Neural crest cell (in vitro differentiated cells): ENCODE results near the gene ORC6. TPM values are rescaled to one million over a fixed set of nuclear protein-coding genes. Genes with fewer than 3 reads are reported as not detected.

ENCODE experiments used
- DNase-seq: peaks from one replicate; pipeline ENCODE4 v3.0.0; 2021; ENCODE audit warnings: low read depth, mixed read lengths, low spot score
- H3K27ac Mint-ChIP-seq: one replicate; pipeline ENCODE4 v1.8.0; 2021; ENCODE audit warnings: mild to moderate bottlenecking, mixed read lengths; ENCODE audit not compliant: unreplicated experiment
- H3K27me3 Mint-ChIP-seq: 2 replicates; pipeline ENCODE4 v1.8.0; 2021; ENCODE audit warnings: low read depth, mild to moderate bottlenecking, mixed read lengths
- H3K36me3 Mint-ChIP-seq: 2 replicates; pipeline ENCODE4 v1.8.0; 2021; ENCODE audit warnings: low read depth, mild to moderate bottlenecking, mixed read lengths
- H3K4me1 Mint-ChIP-seq: 2 replicates; pipeline ENCODE4 v1.8.0; 2021; ENCODE audit warnings: mixed read lengths
- H3K4me3 Mint-ChIP-seq: one replicate; pipeline ENCODE4 v1.8.0; 2021; ENCODE audit warnings: mild to moderate bottlenecking, mixed read lengths
- H3K9me3 Mint-ChIP-seq: 2 replicates; pipeline ENCODE4 v1.8.0; 2021; ENCODE audit warnings: mixed read lengths
- long read RNA-seq: library from polyadenylated mRNA; unstranded; transcript quantifications from one replicate; pipeline ENCODE4 v2.0.0, GENCODE V29; 2020
- total RNA-seq: library from RNA; stranded (reverse); gene quantifications from 2 replicates; pipeline ENCODE4 v1.2.1, GENCODE V29; 2021
- TF ChIP-seq, protein P1 (sequence below): fragments of 200-600 bp; sonication (generic); conservative IDR thresholded peaks from 2 replicates; pipeline ENCODE4 v1.5.0; 2021; ENCODE audit warnings: antibody characterized with exemption, mild to moderate bottlenecking

Gene ORC6, protein sequence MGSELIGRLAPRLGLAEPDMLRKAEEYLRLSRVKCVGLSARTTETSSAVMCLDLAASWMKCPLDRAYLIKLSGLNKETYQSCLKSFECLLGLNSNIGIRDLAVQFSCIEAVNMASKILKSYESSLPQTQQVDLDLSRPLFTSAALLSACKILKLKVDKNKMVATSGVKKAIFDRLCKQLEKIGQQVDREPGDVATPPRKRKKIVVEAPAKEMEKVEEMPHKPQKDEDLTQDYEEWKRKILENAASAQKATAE
- 96.1 and 101 TPM in 2 replicates for total RNA-seq
- long read RNA-seq, transcript ORC6-201 (7 exons, 1,628 nt) = major isoform, 75 of 85 reads
- long read RNA-seq, partial matches to known transcripts = 1 of 85 reads
- long read RNA-seq, other reads (novel, unspliced or antisense) = 8 of 85 reads

GRCh38 chr16:46689365-46690280 is at the start of gene ORC6:
ORC6 (plus strand) TSS chr16:46689659; CDS start chr16:46689706, 47 bp downstream.
- Mint-ChIP-seq H3K36me3 (peaks cover 5% of the 10 kb centered on the region), H3K9me3 (no peaks in the 10 kb centered on the region), H3K4me3 (no peak within 1 kb of the TSS), H3K4me1 (peaks cover 39% of the 10 kb centered on the region), H3K27ac (peak within 1 kb of the TSS; percentile 93), H3K27me3 (no peaks in the 10 kb centered on the region)
- DNase-seq = peak; percentile 96
- TF ChIP-seq, protein P1, sequence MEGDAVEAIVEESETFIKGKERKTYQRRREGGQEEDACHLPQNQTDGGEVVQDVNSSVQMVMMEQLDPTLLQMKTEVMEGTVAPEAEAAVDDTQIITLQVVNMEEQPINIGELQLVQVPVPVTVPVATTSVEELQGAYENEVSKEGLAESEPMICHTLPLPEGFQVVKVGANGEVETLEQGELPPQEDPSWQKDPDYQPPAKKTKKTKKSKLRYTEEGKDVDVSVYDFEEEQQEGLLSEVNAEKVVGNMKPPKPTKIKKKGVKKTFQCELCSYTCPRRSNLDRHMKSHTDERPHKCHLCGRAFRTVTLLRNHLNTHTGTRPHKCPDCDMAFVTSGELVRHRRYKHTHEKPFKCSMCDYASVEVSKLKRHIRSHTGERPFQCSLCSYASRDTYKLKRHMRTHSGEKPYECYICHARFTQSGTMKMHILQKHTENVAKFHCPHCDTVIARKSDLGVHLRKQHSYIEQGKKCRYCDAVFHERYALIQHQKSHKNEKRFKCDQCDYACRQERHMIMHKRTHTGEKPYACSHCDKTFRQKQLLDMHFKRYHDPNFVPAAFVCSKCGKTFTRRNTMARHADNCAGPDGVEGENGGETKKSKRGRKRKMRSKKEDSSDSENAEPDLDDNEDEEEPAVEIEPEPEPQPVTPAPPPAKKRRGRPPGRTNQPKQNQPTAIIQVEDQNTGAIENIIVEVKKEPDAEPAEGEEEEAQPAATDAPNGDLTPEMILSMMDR = peak; percentile 60

GRCh38 chr16:46648656-46649055 is 40.8 kb upstream of the ORC6 start:
- peaks cover under 1% of the 10 kb centered on the region for H3K9me3 Mint-ChIP-seq
- peaks cover 16% of the 10 kb centered on the region for H3K4me1 Mint-ChIP-seq
- peaks cover 15% of the 10 kb centered on the region for H3K36me3 Mint-ChIP-seq
- no peak overlapping the region for H3K27ac Mint-ChIP-seq
- H3K4me3 Mint-ChIP-seq = no peak overlapping the region
- TF ChIP-seq, protein P1 = no peak
- H3K27me3 Mint-ChIP-seq = no peaks in the 10 kb centered on the region
- no peak for DNase-seq

DNA sequence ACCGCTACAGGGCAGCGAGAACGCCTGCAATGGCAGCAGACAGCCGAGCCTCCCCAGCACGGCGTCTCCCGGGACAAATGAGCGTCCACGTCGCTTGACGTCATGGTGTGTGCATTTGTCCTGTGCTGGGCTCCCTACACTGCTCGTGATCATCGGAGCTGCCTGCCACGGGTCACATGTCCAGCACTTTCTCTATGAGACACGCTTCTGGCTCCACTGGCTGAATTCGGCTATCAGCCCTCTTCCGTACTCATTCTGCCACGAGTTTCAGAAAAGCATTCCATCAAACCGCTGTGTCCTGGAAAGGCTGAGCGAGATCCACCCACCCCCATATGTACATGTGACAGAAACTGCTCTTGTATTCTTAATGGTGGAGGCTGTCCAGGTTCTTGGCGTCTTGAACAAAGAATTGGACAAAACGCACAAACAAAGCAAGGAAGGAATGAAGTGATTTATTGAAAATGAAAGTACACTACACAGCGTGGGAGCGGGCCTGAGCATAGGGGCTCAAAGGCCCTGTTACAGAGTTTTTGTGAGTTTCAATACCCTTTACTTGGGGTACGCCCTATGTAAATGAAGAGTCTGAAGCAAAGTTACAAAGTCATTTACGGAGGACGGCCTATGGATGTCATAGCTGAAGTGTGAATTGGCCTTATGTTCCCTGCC is 39.7 kb upstream of the ORC6 start:
- Mint-ChIP-seq H3K4me3 (no peak overlapping the region), H3K4me1 (peaks cover 16% of the 10 kb centered on the region), H3K27me3 (no peaks in the 10 kb centered on the region), H3K27ac (no peak overlapping the region), H3K9me3 (no peaks in the 10 kb centered on the region), H3K36me3 (peaks cover 11% of the 10 kb centered on the region)
- no peak for DNase-seq
- TF ChIP-seq, protein P1 = no peak

- Mint-ChIP-seq H3K4me1 (peaks cover 16% of the 10 kb centered on the region), H3K36me3 (peaks cover 13% of the 10 kb centered on the region), H3K27ac (peak overlapping the region; percentile 52), H3K27me3 (no peaks in the 10 kb centered on the region), H3K4me3 (no peak overlapping the region), H3K9me3 (no peaks in the 10 kb centered on the region)
- DNase-seq = no peak
- TF ChIP-seq, protein P1 = no peak
These were observed 39.2 kb upstream of the ORC6 start for GRCh38 chr16:46650254-46650623.

DNA sequence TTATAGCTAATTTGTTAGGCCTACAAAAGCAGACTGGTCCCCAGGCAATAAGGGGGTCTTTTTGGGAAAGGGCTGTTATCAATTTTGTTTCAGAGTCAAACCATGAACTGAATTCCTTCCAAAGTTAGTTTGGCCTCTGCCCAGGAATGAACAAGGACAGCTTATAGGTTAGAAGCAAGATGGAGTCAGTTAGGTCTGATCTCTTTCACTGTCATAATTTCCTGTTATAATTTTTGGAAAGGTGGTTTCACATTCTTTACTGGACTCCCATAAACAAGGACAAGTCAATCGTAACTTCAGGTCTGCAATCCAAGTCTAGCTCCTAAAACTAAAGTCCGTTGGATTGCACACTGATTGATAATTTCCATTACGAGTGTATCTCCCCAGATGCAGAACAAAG is 38.2 kb upstream of the ORC6 start:
- no peak for DNase-seq
- peaks cover 19% of the 10 kb centered on the region for H3K36me3 Mint-ChIP-seq
- no peak overlapping the region for H3K27ac Mint-ChIP-seq
- H3K4me1 Mint-ChIP-seq = peaks cover 16% of the 10 kb centered on the region
- H3K9me3 Mint-ChIP-seq = no peaks in the 10 kb centered on the region
- TF ChIP-seq, protein P1 = no peak
- no peak overlapping the region for H3K4me3 Mint-ChIP-seq
- H3K27me3 Mint-ChIP-seq = no peaks in the 10 kb centered on the region
